SH-SY5Y (cell line): Measurements from ENCODE around the gene SCP2D1.

Source experiments
- GATA2 ChIP-seq: IDR thresholded peaks from 2 replicates; pipeline ENCODE4 v1.6.1; 2011; ENCODE audit warnings: mild to moderate bottlenecking, low read depth, low read length
- GATA3 ChIP-seq: IDR thresholded peaks from 2 replicates; pipeline ENCODE4 v1.6.1; 2011; ENCODE audit warnings: low read depth, mild to moderate bottlenecking, low read length, moderate library complexity

Gene SCP2D1

GRCh38 chr20:18813483-18813882 lies at the start of gene SCP2D1:
Gene SCP2D1 (plus strand): TSS chr20:18813783. CDS start chr20:18813816, 33 bp downstream.
- TF ChIP-seq GATA2 (no peak), GATA3 (no peak)

DNA sequence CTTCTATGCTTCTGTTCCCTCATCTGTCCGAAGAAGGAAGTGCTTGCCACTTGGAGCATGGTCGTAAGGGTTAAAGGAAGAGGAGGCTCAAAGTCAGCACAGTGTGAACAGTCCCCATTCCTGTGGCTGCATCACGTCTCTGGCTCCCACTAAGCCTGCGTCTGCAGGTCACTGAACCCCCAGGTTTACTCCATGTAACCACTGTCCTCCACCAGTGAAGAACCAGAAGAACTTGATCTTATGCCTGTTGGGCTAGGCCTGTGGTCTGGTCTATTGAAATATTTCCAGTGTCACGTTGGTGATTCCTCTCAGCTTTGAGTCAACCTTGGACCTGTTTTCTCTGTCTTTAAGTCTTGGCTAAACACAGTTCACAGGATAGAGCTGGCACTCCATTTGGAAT lies 45.9 kb upstream of the SCP2D1 start:
- TF ChIP-seq GATA2, result no peak

- TF ChIP-seq GATA2 (no peak), GATA3 (no peak)
These were observed 40.0 kb upstream of the SCP2D1 start for GRCh38 chr20:18773566-18773965.

DNA sequence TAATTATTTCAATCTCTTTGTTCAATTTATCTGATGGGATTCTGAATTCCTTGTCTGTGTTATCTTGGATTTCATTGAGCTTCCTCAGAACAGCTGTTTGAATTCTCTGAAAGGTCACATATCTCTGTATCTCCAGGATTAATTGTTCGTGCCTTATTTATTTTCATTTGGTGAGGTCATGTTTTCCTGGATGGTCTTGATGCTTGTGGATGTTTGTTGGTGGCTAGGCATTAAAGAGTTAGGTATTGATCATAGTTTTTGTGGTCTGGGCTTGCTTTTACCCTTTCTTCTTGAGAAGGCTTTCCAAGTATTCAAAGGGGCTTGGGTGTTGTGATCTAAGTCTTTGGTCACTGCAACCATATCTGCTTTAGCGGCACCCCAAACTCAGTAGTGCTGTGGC lies 39.4 kb upstream of the SCP2D1 start:
- TF ChIP-seq GATA3 (no peak), GATA2 (no peak)

DNA sequence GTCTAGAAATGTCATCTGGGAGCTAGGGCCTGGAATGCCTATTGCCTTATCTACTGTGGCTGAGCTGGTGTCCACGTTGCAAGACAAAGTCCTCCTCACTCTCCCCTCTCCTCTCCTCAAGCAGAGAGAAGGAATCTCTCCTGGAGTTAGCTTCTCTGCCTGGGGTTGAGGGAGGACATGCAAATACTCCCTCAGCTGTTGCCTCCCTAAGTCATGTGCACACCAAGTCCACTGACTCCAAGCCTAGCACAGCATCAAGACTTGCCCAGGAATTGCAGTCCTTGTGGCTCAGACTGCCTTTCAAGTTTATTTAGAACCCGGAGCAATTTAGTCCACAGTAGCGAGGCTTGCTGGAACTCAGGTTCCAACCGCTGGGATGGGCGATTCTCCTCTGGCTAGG lies 38.0 kb upstream of the SCP2D1 start:
- no peak for TF ChIP-seq GATA2
- TF ChIP-seq GATA3, result no peak

- TF ChIP-seq GATA2, result no peak
- TF ChIP-seq GATA3, result no peak
These were observed 34.7 kb upstream of the SCP2D1 start for GRCh38 chr20:18778690-18779392.

GRCh38 chr20:18780385-18781130 lies 33.0 kb upstream of the SCP2D1 start:
- no peak for TF ChIP-seq GATA2
- TF ChIP-seq GATA3, result no peak

- no peak for TF ChIP-seq GATA3
- no peak for TF ChIP-seq GATA2
These were observed 32.1 kb upstream of the SCP2D1 start for GRCh38 chr20:18781509-18781908.

GRCh38 chr20:18783385-18783959 lies 30.1 kb upstream of the SCP2D1 start:
- TF ChIP-seq GATA3, result no peak
- TF ChIP-seq GATA2, result no peak

- TF ChIP-seq GATA3 (no peak), GATA2 (no peak)
These were observed 25.6 kb upstream of the SCP2D1 start for GRCh38 chr20:18788021-18788420.

DNA sequence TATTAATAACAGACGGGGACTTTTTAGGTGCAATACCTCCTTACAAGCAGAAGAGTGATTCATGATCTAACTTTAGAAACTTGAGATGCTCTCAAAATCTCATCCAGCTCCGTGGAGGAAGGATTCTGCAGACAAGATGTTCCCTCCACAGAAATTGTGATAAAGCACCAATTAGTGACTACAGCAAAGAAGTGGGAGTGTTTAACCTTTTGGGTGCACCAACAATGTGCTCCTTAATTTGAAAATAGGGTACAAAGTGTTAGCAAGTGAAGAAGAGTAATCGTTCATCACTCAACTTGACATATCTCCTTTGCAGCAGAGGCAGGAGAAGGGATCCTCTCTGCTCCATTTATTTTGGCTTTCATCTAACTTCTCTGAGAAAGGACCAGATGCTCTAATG lies 22.8 kb upstream of the SCP2D1 start:
- TF ChIP-seq GATA2, result no peak
- no peak for TF ChIP-seq GATA3

- TF ChIP-seq GATA3 (no peak), GATA2 (no peak)
These were observed 19.8 kb upstream of the SCP2D1 start for GRCh38 chr20:18793625-18794427.

DNA sequence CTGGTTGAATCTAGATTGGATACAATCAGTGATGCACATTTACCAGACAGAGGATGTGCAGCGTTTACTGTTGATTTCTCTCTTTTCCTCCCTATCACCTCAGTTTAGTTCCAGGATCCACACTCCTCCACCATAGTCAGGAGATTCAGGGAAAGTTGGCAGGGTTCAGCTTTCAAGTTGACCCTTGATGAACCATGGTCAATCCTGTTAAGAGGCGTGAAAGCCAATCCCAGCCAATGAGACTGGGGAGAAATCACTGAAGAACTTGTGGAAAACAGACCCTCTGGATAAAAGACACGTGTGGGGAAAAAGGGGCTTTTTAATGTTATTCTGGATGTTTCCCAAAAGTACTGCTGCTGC lies 19.2 kb upstream of the SCP2D1 start:
- TF ChIP-seq GATA3 (no peak), GATA2 (no peak)

GRCh38 chr20:18795366-18795765 lies 18.2 kb upstream of the SCP2D1 start:
- no peak for TF ChIP-seq GATA2
- no peak for TF ChIP-seq GATA3

DNA sequence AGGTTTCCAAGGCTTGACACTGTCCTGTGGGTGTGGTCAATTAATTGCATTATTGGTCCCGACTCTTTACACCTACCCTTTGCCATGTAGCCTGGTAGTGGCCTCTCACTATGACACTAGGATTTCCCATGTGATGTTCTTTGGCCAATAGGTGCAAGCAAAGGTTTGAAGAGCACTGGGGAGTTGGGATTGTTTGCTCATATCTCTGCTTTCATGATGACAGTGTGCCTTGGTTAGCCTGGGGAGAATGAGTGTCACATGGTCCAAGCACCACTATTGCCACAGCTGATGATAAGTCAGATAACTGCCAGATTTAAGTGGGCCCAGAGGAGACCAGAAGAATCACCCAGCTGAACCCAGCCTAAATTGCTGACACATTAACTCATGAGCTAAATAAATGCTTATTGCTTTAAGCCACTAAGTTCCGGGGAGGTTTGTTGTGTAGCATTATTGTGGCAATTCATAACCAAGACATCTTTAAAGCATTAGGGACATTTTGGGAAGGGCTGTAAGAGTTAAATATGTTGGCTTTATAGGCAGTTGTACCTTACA lies 17.2 kb upstream of the SCP2D1 start:
- TF ChIP-seq GATA3 (no peak), GATA2 (no peak)
